ENCODE data around the gene KIAA1328. TPM values are rescaled to one million over a fixed set of nuclear protein-coding genes. Genes with fewer than 3 reads are reported as not detected.

KIAA1328 gene
- total RNA-seq, 1 experiment from 2014 or later, result 6.2 TPM

- intact Hi-C loops (cut with micrococcal nuclease; ENCODE audit: unreplicated experiment), result no loop called here
- in situ Hi-C loops (cut with HindIII; ENCODE audit: low pct_unique_long_range_greater_than_20kb, low sequenced_read_pairs), result no loop called here
- CTCF ChIA-PET, result no interaction called here
Measured at GRCh38 chr18:36835927-36836326, 7.0 kb downstream of the KIAA1328 start.

GRCh38 chr18:36839835-36840234 is 10.9 kb downstream of the KIAA1328 start:
- in situ Hi-C loops (cut with HindIII; ENCODE audit: low pct_unique_long_range_greater_than_20kb, low sequenced_read_pairs), result no loop called here
- CTCF ChIA-PET, result no interaction called here
- intact Hi-C loops (cut with micrococcal nuclease; ENCODE audit: unreplicated experiment), result no loop called here
- ATAC-seq (no peak), DNase-seq (ENCODE audit: low read depth, low spot score) (no peak)
- no peaks in the 10 kb centered on the region for H3K9me3 ChIP-seq (ENCODE audit: control insufficient read depth, insufficient read depth, low read depth, low read length)
- H3K4me3 ChIP-seq (ENCODE audit: low read depth in 2 of 2, low read length in 2 of 2), result no peak overlapping the region
- H3K4me1 ChIP-seq (ENCODE audit: control insufficient read depth, insufficient read depth, low read length), result no peaks in the 10 kb centered on the region
- no peaks in the 10 kb centered on the region for H3K27me3 ChIP-seq (ENCODE audit: control insufficient read depth, insufficient read depth, low read length)
- H3K27ac ChIP-seq (ENCODE audit: low read length), result no peak overlapping the region
- peaks cover 2% of the 10 kb centered on the region; the same call in 1 of the 2 replicates for H3K36me3 ChIP-seq (ENCODE audit: control insufficient read depth, insufficient read depth, low read length)
- no peak for TF ChIP-seq REST (IDR thresholded peaks at IDR 0.05; ENCODE audit: insufficient read depth in 1 of 2, low read depth in 2 of 2, low read length in 1 of 2)
- TF ChIP-seq POLR2AphosphoS5 (IDR thresholded peaks at IDR 0.05; ENCODE audit: low read depth, low read length), result no peak
- TF ChIP-seq SIN3A (IDR thresholded peaks at IDR 0.05; ENCODE audit: borderline replicate concordance, insufficient read depth, low read depth, low read length), result no peak
- TF ChIP-seq TCF7L2 (IDR thresholded peaks at IDR 0.05; ENCODE audit: low read depth, low read length), result no peak
- no peak for TF ChIP-seq CTCF (IDR thresholded peaks at IDR 0.05)
- no TSS peak for BruUV-seq (replicated peaks)
- POLR2A ChIA-PET, result no interaction called here

More at GRCh38 chr18:36835927-36836326, 7.0 kb downstream of the KIAA1328 start:
- DNase-seq (ENCODE audit: low read depth, low spot score), result no peak
- POLR2A ChIA-PET, result no interaction called here
- H3K4me3 ChIP-seq (ENCODE audit: low read depth in 2 of 2, low read length in 2 of 2), result no peak overlapping the region
- peaks cover 6% of the 10 kb centered on the region for H3K4me1 ChIP-seq (ENCODE audit: control insufficient read depth, insufficient read depth, low read length)
- H3K36me3 ChIP-seq (ENCODE audit: control insufficient read depth, insufficient read depth, low read length), result peaks cover 2% of the 10 kb centered on the region; the same call in 1 of the 2 replicates
- no peaks in the 10 kb centered on the region for H3K27me3 ChIP-seq (ENCODE audit: control insufficient read depth, insufficient read depth, low read length)
- no peaks in the 10 kb centered on the region for H3K9me3 ChIP-seq (ENCODE audit: control insufficient read depth, insufficient read depth, low read depth, low read length)
- no TSS peak for BruUV-seq (replicated peaks)
- TF ChIP-seq POLR2AphosphoS5 (IDR thresholded peaks at IDR 0.05; ENCODE audit: low read depth, low read length) (no peak), CTCF (IDR thresholded peaks at IDR 0.05) (no peak), SIN3A (IDR thresholded peaks at IDR 0.05; ENCODE audit: borderline replicate concordance, insufficient read depth, low read depth, low read length) (no peak), TCF7L2 (IDR thresholded peaks at IDR 0.05; ENCODE audit: low read depth, low read length) (no peak), REST (IDR thresholded peaks at IDR 0.05; ENCODE audit: insufficient read depth in 1 of 2, low read depth in 2 of 2, low read length in 1 of 2) (no peak)
- no peak overlapping the region for H3K27ac ChIP-seq (ENCODE audit: low read length)
- no peak for ATAC-seq
